ENCODE results near the gene DTX4.

The DTX4 gene

DNA sequence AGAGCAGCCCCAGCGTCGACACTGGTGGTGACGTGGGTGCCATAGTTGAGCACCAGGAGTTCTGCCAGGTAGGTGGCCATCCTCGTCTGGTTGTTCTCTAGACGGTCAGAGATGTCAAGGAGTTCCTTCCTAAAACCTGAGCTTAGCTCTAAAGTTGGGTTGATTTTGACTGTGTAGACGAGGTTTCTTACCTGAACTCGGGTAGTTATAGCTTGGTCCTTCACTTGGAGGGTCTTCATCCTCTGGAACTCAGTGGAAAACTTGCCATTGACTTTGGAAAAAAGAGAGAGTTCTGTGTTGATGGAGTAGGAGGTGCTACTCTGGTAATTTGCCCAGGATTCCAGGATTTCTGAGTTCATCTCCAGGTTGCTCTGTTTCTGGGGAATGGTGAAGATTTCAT lies 40.3 kb downstream of the DTX4 start:
- ChIA-PET POLR2A (no interaction called here), CTCF (no interaction called here)
- TF ChIP-seq L3MBTL2 (conservative IDR thresholded peaks at IDR 0.05) (no peak), FOXM1 (IDR thresholded peaks at IDR 0.05; ENCODE audit: borderline replicate concordance) (no peak), ZNF384 (IDR thresholded peaks at IDR 0.05) (no peak), HDGF (IDR thresholded peaks at IDR 0.05; ENCODE audit: borderline replicate concordance) (no peak), BHLHE40 (IDR thresholded peaks at IDR 0.05; ENCODE audit: borderline replicate concordance) (no peak), TARDBP (IDR thresholded peaks at IDR 0.05) (no peak), SUZ12 (IDR thresholded peaks at IDR 0.05) (no peak), LEF1 (IDR thresholded peaks at IDR 0.05; ENCODE audit: borderline replicate concordance) (no peak), SP1 (IDR thresholded peaks at IDR 0.05) (no peak), ARNT (IDR thresholded peaks at IDR 0.05) (no peak), CTBP1 (IDR thresholded peaks at IDR 0.05; ENCODE audit: borderline replicate concordance) (no peak), ELF4 (IDR thresholded peaks at IDR 0.05) (no peak), NFRKB (IDR thresholded peaks at IDR 0.05) (no peak), FOXA1 (IDR thresholded peaks at IDR 0.05) (no peak), FOXK2 (IDR thresholded peaks at IDR 0.05) (no peak)
- TF ChIP-seq, protein P1, sequence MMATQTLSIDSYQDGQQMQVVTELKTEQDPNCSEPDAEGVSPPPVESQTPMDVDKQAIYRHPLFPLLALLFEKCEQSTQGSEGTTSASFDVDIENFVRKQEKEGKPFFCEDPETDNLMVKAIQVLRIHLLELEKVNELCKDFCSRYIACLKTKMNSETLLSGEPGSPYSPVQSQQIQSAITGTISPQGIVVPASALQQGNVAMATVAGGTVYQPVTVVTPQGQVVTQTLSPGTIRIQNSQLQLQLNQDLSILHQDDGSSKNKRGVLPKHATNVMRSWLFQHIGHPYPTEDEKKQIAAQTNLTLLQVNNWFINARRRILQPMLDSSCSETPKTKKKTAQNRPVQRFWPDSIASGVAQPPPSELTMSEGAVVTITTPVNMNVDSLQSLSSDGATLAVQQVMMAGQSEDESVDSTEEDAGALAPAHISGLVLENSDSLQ (IDR thresholded peaks at IDR 0.05): no peak
- DNase-seq (ENCODE audit: extremely low spot score): no peak

DNA sequence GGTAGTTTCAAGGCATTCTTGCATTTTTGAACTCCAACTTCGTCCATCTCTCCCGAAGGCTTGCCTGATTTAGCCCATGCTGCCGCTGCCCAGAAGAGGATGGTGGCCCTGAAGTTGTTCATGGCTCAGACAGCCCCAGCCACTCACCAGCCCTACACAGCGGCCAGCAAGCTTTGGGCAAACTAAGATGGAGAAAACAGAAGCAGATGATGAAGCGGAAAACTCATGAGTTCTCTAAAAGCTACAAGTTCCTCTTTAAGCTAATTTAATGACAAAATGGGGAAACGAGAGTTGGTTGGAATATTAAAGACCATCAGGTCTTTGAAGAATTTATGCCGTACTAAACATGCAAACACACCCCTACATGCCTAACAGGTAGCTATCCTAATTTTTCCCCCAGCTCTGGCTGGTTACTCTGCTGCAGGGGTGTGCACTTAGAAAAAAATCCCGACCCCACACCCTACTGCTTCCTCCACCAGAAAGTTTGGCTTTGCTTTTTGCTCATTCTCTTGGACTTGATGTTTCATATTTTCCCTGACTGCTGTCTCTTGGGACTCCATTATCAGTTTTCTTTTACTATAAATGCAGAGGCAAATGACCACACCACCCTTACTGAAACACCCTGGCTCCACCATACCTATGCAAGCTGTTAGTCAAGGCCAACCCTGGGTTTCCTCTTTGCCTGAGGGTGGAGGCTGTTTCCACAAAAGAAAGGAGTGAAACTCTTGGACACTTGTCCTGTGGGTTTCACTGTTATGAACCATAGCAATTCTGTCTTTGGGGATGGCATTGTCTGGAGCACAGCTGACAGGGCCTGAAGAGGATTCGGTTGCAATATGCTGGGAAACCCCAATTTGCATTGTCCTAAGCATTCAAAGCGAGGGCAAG lies 41.1 kb downstream of the DTX4 start, which contains the start of gene MPEG1:
Gene MPEG1, minus strand, starts transcription at position 184 of the 888 bp plus-strand sequence. Its CDS starts 62 bp downstream, at position 122.
- no peak for DNase-seq (ENCODE audit: extremely low spot score)
- CTCF ChIA-PET: no interaction called here
- POLR2A ChIA-PET: no interaction called here
- TF ChIP-seq ELF4 (IDR thresholded peaks at IDR 0.05) (no peak), FOXA1 (IDR thresholded peaks at IDR 0.05) (no peak), ZNF384 (IDR thresholded peaks at IDR 0.05) (no peak), L3MBTL2 (conservative IDR thresholded peaks at IDR 0.05) (no peak), FOXK2 (IDR thresholded peaks at IDR 0.05) (no peak), TARDBP (IDR thresholded peaks at IDR 0.05) (no peak)

DNA sequence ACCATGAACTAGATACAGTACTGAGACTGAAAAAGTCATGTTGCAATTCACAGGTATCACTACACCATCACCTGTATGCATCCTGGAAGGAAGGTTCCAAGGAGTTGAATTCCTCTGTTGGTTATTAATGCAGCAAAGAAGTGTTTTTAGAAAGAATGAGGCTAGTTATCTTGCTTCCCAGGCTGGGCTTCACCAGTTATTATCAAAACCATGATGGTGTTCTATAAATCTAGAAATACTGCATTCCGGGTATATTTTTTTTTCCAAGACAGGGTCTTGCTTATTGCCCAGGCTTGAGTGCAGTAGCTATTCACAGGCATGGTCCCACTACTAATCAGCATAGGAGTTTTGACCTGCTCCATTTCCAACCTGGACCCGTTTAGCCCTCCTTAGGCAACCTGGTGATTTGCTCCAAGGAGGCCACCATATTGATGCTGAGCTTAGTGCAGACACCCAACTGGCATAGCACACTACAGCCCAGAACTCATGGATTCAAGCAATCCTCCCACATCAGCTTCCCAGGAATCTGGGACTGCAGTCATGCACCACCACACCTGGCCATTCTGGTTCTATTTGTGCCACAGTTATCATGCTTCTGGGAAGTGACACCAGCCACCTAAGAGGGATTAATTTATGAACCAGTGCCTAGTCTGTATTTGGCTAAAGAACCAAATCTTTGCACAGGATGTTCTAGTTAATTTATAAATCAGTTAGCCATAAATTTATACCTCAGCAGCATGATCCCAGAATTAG lies 42.4 kb downstream of the DTX4 start:
- ChIA-PET POLR2A (no interaction called here), CTCF (no interaction called here)
- DNase-seq (ENCODE audit: extremely low spot score): no peak
- TF ChIP-seq BHLHE40 (IDR thresholded peaks at IDR 0.05; ENCODE audit: borderline replicate concordance) (no peak), FOXK2 (IDR thresholded peaks at IDR 0.05) (no peak), ELF4 (IDR thresholded peaks at IDR 0.05) (no peak), ARNT (IDR thresholded peaks at IDR 0.05) (no peak), L3MBTL2 (conservative IDR thresholded peaks at IDR 0.05) (no peak), ZNF384 (IDR thresholded peaks at IDR 0.05) (no peak), LEF1 (IDR thresholded peaks at IDR 0.05; ENCODE audit: borderline replicate concordance) (no peak), HDGF (IDR thresholded peaks at IDR 0.05; ENCODE audit: borderline replicate concordance) (no peak), SUZ12 (IDR thresholded peaks at IDR 0.05) (no peak), CTBP1 (IDR thresholded peaks at IDR 0.05; ENCODE audit: borderline replicate concordance) (no peak), FOXM1 (IDR thresholded peaks at IDR 0.05; ENCODE audit: borderline replicate concordance) (no peak), SP1 (IDR thresholded peaks at IDR 0.05) (no peak), TARDBP (IDR thresholded peaks at IDR 0.05) (no peak)
- TF ChIP-seq, protein P1 (IDR thresholded peaks at IDR 0.05): no peak

- ChIA-PET CTCF (no interaction called here), POLR2A (no interaction called here)
- no peak for DNase-seq (ENCODE audit: extremely low spot score)
- TF ChIP-seq LEF1 (IDR thresholded peaks at IDR 0.05; ENCODE audit: borderline replicate concordance) (no peak), CTBP1 (IDR thresholded peaks at IDR 0.05; ENCODE audit: borderline replicate concordance) (no peak), ZNF384 (IDR thresholded peaks at IDR 0.05) (no peak), SP1 (IDR thresholded peaks at IDR 0.05) (no peak), FOXA1 (IDR thresholded peaks at IDR 0.05) (no peak), NFRKB (IDR thresholded peaks at IDR 0.05) (no peak), ARNT (IDR thresholded peaks at IDR 0.05) (no peak), BHLHE40 (IDR thresholded peaks at IDR 0.05; ENCODE audit: borderline replicate concordance) (no peak), TARDBP (IDR thresholded peaks at IDR 0.05) (no peak), ELF4 (IDR thresholded peaks at IDR 0.05) (no peak), FOXK2 (IDR thresholded peaks at IDR 0.05) (no peak)
- TF ChIP-seq, protein P1 (IDR thresholded peaks at IDR 0.05): no peak
Observed at GRCh38 chr11:59216641-59217564, 45.0 kb downstream of the DTX4 start.

GRCh38 chr11:59218319-59218718 lies 46.4 kb downstream of the DTX4 start:
- TF ChIP-seq ZNF384 (IDR thresholded peaks at IDR 0.05) (no peak), SUZ12 (IDR thresholded peaks at IDR 0.05) (no peak), CTBP1 (IDR thresholded peaks at IDR 0.05; ENCODE audit: borderline replicate concordance) (no peak), FOXK2 (IDR thresholded peaks at IDR 0.05) (no peak), FOXA1 (IDR thresholded peaks at IDR 0.05) (no peak), SP1 (IDR thresholded peaks at IDR 0.05) (no peak), TARDBP (IDR thresholded peaks at IDR 0.05) (no peak), FOXM1 (IDR thresholded peaks at IDR 0.05; ENCODE audit: borderline replicate concordance) (no peak)
- TF ChIP-seq, protein P1 (IDR thresholded peaks at IDR 0.05): no peak
- no peak for DNase-seq (ENCODE audit: extremely low spot score)
- POLR2A ChIA-PET: no interaction called here
- CTCF ChIA-PET: no interaction called here
